Liver (tissue), 9 donors: ENCODE results near the gene SRGAP1. TPM values are rescaled to one million over a fixed set of nuclear protein-coding genes. Genes with fewer than 3 reads are reported as not detected.

Experiments
- DNase-seq: peaks from one replicate; pipeline ENCODE4 v3.0.0-alpha.2; 2017; ENCODE audit warnings: low spot score
- H3K27ac ChIP-seq, 2 donors: one replicate each; pipeline ENCODE4 v1.7.0; 2013; ENCODE audit warnings: inconsistent platforms in 2 of 2, low read length in 2 of 2, control low read depth in 1 of 2, low read depth in 1 of 2, mild to moderate bottlenecking in 1 of 2
- H3K27me3 ChIP-seq, 4 donors: one replicate each; pipeline versions ENCODE4 v1.6.1 to v1.7.0; 2013; ENCODE audit warnings: low read length in 3 of 4, inconsistent platforms in 1 of 4, mild to moderate bottlenecking in 1 of 4, moderate library complexity in 1 of 4; ENCODE audit not compliant: control insufficient read depth in 4 of 4, insufficient read depth in 4 of 4
- H3K36me3 ChIP-seq, 4 donors: one replicate each; pipeline versions ENCODE4 v1.6.1 to v1.7.0; 2013; ENCODE audit warnings: low read length in 3 of 4, mild to moderate bottlenecking in 3 of 4, low read depth in 1 of 4, moderate library complexity in 1 of 4; ENCODE audit not compliant: control insufficient read depth in 4 of 4, insufficient read depth in 3 of 4
- H3K4me1 ChIP-seq, 4 donors: one replicate each; pipeline versions ENCODE4 v1.6.1 to v1.7.0; 2013; ENCODE audit warnings: low read length in 3 of 4, mild to moderate bottlenecking in 3 of 4, moderate library complexity in 1 of 4; ENCODE audit not compliant: control insufficient read depth in 4 of 4, insufficient read depth in 4 of 4
- H3K4me3 ChIP-seq, 3 donors: one replicate each; pipeline versions ENCODE4 v1.6.1 to v1.7.0; 2013; ENCODE audit warnings: low read length in 3 of 3, control low read depth in 1 of 3, low read depth in 1 of 3, mild to moderate bottlenecking in 1 of 3
- H3K9ac ChIP-seq, 2 donors: one replicate each; pipeline ENCODE4 v1.7.0; 2013; ENCODE audit warnings: low read length in 2 of 2, mild to moderate bottlenecking in 2 of 2, moderate library complexity in 2 of 2, control low read depth in 1 of 2, low read depth in 1 of 2
- H3K9me3 ChIP-seq, 4 donors: one replicate each; pipeline versions ENCODE4 v1.6.1 to v1.7.0; 2013; ENCODE audit warnings: low read length in 3 of 4; ENCODE audit not compliant: control insufficient read depth in 4 of 4
- EGR1 ChIP-seq, 2 donors: IDR thresholded peaks; 2 replicates each; pipeline ENCODE4 v1.6.1; 2016 to 2018; ENCODE audit warnings: antibody characterized with exemption in 2 of 2, low read depth in 2 of 2
- FOXA1 ChIP-seq: IDR thresholded peaks from 2 replicates; pipeline ENCODE4 v1.6.1; 2016; ENCODE audit warnings: antibody characterized with exemption
- FOXA2 ChIP-seq: IDR thresholded peaks from 2 replicates; pipeline ENCODE4 v1.6.1; 2016; ENCODE audit warnings: antibody characterized with exemption
- GABPA ChIP-seq, 2 donors: IDR thresholded peaks in 1 of 2; conservative IDR thresholded peaks in 1 of 2; 2 replicates each; pipeline ENCODE4 v1.6.1; 2016; ENCODE audit warnings: antibody characterized with exemption in 2 of 2, mild to moderate bottlenecking in 1 of 2, moderate library complexity in 1 of 2
- HNF4A ChIP-seq, 2 donors: conservative IDR thresholded peaks; 2 replicates each; pipeline ENCODE4 v1.6.1; 2016; ENCODE audit warnings: antibody characterized with exemption in 2 of 2, mild to moderate bottlenecking in 2 of 2
- HNF4G ChIP-seq: IDR thresholded peaks from 2 replicates; pipeline ENCODE4 v1.6.1; 2016; ENCODE audit warnings: antibody characterized with exemption
- JUND ChIP-seq, 2 donors: IDR thresholded peaks; 2 replicates each; pipeline ENCODE4 v1.6.1; 2016; ENCODE audit warnings: antibody characterized with exemption in 2 of 2
- NR2F2 ChIP-seq: IDR thresholded peaks from 2 replicates; pipeline ENCODE4 v1.6.1; 2016; ENCODE audit warnings: antibody characterized with exemption
- RAD21 ChIP-seq, 2 donors: IDR thresholded peaks; 2 replicates each; pipeline ENCODE4 v1.6.1; 2016; ENCODE audit warnings: antibody characterized with exemption in 2 of 2, mild to moderate bottlenecking in 2 of 2
- RXRA ChIP-seq, 2 donors: IDR thresholded peaks; 2 replicates each; pipeline ENCODE4 v1.6.1; 2017 to 2018; ENCODE audit warnings: antibody characterized with exemption in 2 of 2, mild to moderate bottlenecking in 1 of 2
- SP1 ChIP-seq: IDR thresholded peaks from 2 replicates; pipeline ENCODE4 v1.6.1; 2018; ENCODE audit warnings: antibody characterized with exemption, mild to moderate bottlenecking
- TAF1 ChIP-seq: conservative IDR thresholded peaks from 2 replicates; pipeline ENCODE4 v1.6.1; 2016; ENCODE audit warnings: antibody characterized with exemption, mild to moderate bottlenecking
- YY1 ChIP-seq: IDR thresholded peaks from 2 replicates; pipeline ENCODE4 v1.6.1; 2016; ENCODE audit warnings: antibody characterized with exemption, mild to moderate bottlenecking
- WGBS: extraction: QIAGEN DNeasy Blood & Tissue Kit; methylation state at CpG from one replicate; pipeline ENCODE4 v1.1.7; 2013; 5-methylcytosine and 5-hydroxymethylcytosine counted together
- polyA plus RNA-seq, 2 donors: library from polyadenylated mRNA; stranded (reverse) in 1 of 2; unstranded in 1 of 2; fragments of 200-250 nt in 1 of 2; fragments of >200 nt in 1 of 2; fragmentation: Nextera tagmentation in 1 of 2; extraction: Ambion mirVana in 1 of 2; gene quantifications; one replicate each; pipeline versions ENCODE4 v1.2.1 to v1.2.3, GENCODE V29; 2013 to 2015
- total RNA-seq, 2 donors: library from RNA; depleted of rRNA; stranded (reverse); fragments of >200 nt; gene quantifications; one replicate each; pipeline ENCODE4 v1.2.3, GENCODE V29; 2014
- TF ChIP-seq, protein P1 (sequence below): IDR thresholded peaks from 2 replicates; pipeline ENCODE4 v1.6.1; 2016; ENCODE audit warnings: antibody characterized with exemption
- TF ChIP-seq, protein P2 (sequence below): fragments of 150-350 bp; IDR thresholded peaks from 2 replicates; pipeline ENCODE4 v1.5.1; 2017; ENCODE audit warnings: improper control_type of control experiment, low read depth, low read length; ENCODE audit not compliant: missing input control
- TF ChIP-seq, protein P3 (sequence below): IDR thresholded peaks from 2 replicates; pipeline ENCODE4 v1.6.1; 2016; ENCODE audit warnings: antibody characterized with exemption, mild to moderate bottlenecking
- TF ChIP-seq, protein P4 (sequence below): IDR thresholded peaks from 2 replicates; pipeline ENCODE4 v1.6.1; 2016; ENCODE audit warnings: antibody characterized with exemption
- donor health status: healthy.
- donor health status: healthy.
- donor health status: healthy.
- donor health status: healthy.
- donor health status: healthy.

The SRGAP1 gene
- total and polyA plus RNA-seq, 4 donors = 0.28 to 1.3 (median 0.85) TPM

DNA sequence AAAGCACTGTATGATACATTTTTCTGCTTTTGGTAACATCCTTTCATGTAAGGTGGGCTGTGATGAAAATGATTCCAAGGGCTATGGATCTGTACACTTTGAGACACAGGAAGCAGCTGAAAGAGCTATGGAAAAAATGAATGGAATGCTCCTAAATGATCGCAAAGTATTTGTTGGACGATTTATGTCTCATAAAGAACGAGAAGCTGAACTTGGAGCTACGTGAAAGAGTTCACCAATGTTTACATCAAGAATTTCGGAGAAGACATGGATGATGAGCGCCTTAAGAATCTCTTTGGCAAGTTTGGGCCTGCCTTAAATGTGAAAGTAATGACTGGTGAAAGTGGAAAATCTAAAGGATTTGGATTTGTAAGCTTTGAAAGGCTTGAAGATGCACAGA lies 22.1 kb upstream of the SRGAP1 start:
- Histone ChIP-seq H3K4me1 (peaks cover 0 to 7% (median under 1%) of the 10 kb centered on the region in 4 donors), H3K36me3 (no peaks in the 10 kb centered on the region), H3K9me3 (no peaks in the 10 kb centered on the region), H3K27ac (no peak overlapping the region), H3K9ac (no peak overlapping the region), H3K4me3 (no peak overlapping the region), H3K27me3 (no peaks in the 10 kb centered on the region)
- TF ChIP-seq YY1 = no peak
- TF ChIP-seq FOXA1 = no peak
- TF ChIP-seq HNF4G = no peak
- TF ChIP-seq RAD21 (IDR thresholded peaks at IDR 0.05) = no peak
- TF ChIP-seq, protein P1, sequence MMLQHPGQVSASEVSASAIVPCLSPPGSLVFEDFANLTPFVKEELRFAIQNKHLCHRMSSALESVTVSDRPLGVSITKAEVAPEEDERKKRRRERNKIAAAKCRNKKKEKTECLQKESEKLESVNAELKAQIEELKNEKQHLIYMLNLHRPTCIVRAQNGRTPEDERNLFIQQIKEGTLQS = no peak
- no peak for TF ChIP-seq JUND (IDR thresholded peaks at IDR 0.05)
- TF ChIP-seq, protein P2, sequence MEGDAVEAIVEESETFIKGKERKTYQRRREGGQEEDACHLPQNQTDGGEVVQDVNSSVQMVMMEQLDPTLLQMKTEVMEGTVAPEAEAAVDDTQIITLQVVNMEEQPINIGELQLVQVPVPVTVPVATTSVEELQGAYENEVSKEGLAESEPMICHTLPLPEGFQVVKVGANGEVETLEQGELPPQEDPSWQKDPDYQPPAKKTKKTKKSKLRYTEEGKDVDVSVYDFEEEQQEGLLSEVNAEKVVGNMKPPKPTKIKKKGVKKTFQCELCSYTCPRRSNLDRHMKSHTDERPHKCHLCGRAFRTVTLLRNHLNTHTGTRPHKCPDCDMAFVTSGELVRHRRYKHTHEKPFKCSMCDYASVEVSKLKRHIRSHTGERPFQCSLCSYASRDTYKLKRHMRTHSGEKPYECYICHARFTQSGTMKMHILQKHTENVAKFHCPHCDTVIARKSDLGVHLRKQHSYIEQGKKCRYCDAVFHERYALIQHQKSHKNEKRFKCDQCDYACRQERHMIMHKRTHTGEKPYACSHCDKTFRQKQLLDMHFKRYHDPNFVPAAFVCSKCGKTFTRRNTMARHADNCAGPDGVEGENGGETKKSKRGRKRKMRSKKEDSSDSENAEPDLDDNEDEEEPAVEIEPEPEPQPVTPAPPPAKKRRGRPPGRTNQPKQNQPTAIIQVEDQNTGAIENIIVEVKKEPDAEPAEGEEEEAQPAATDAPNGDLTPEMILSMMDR = no peak
- TF ChIP-seq HNF4A (conservative IDR thresholded peaks at IDR 0.05) = no peak
- no peak for TF ChIP-seq NR2F2
- no peak for TF ChIP-seq GABPA (IDR thresholded peaks at IDR 0.05 in 1 of 2, conservative IDR thresholded peaks at IDR 0.05 in 1 of 2)
- TF ChIP-seq, protein P3, sequence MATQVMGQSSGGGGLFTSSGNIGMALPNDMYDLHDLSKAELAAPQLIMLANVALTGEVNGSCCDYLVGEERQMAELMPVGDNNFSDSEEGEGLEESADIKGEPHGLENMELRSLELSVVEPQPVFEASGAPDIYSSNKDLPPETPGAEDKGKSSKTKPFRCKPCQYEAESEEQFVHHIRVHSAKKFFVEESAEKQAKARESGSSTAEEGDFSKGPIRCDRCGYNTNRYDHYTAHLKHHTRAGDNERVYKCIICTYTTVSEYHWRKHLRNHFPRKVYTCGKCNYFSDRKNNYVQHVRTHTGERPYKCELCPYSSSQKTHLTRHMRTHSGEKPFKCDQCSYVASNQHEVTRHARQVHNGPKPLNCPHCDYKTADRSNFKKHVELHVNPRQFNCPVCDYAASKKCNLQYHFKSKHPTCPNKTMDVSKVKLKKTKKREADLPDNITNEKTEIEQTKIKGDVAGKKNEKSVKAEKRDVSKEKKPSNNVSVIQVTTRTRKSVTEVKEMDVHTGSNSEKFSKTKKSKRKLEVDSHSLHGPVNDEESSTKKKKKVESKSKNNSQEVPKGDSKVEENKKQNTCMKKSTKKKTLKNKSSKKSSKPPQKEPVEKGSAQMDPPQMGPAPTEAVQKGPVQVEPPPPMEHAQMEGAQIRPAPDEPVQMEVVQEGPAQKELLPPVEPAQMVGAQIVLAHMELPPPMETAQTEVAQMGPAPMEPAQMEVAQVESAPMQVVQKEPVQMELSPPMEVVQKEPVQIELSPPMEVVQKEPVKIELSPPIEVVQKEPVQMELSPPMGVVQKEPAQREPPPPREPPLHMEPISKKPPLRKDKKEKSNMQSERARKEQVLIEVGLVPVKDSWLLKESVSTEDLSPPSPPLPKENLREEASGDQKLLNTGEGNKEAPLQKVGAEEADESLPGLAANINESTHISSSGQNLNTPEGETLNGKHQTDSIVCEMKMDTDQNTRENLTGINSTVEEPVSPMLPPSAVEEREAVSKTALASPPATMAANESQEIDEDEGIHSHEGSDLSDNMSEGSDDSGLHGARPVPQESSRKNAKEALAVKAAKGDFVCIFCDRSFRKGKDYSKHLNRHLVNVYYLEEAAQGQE = no peak
- TF ChIP-seq FOXA2 = no peak
- no peak for TF ChIP-seq EGR1 (IDR thresholded peaks at IDR 0.05; ENCODE audit: low read depth in 2 of 2)
- WGBS = 83% methylated on average over 6 of the region's 6 CpGs
- DNase-seq = no peak

DNA sequence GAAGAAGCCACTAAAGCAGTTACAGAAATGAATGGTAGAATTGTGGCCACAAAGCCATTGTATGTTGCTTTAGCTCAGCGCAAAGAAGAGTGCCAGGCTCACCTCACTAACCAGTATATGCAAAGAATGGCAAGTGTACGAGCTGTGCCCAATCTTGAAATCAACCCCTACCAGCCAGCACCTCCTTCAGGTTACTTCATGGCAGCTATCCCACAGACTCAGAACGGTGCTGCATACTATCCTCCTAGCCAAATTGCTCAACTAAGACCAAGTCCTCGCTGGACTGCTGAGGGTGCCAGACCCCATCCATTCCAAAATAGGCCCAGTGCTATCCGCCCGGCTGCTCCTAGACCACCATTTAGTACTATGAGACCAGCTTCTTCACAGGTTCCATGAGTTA lies 21.5 kb upstream of the SRGAP1 start:
- no peaks in the 10 kb centered on the region for H3K9me3 ChIP-seq
- no peaks in the 10 kb centered on the region for H3K36me3 ChIP-seq
- WGBS = 90% methylated on average over 6 of the region's 6 CpGs
- peaks cover 0 to 7% (median under 1%) of the 10 kb centered on the region in 4 donors for H3K4me1 ChIP-seq
- no peak overlapping the region for H3K4me3 ChIP-seq
- no peaks in the 10 kb centered on the region for H3K27me3 ChIP-seq
- no peak for DNase-seq
- no peak overlapping the region for H3K9ac ChIP-seq
- no peak overlapping the region for H3K27ac ChIP-seq
- TF ChIP-seq, protein P1 = no peak
- TF ChIP-seq RAD21 (IDR thresholded peaks at IDR 0.05) (no peak), EGR1 (IDR thresholded peaks at IDR 0.05; ENCODE audit: low read depth in 2 of 2) (no peak), HNF4A (conservative IDR thresholded peaks at IDR 0.05) (no peak), NR2F2 (no peak), RXRA (IDR thresholded peaks at IDR 0.05) (no peak), SP1 (no peak), TAF1 (no peak), JUND (IDR thresholded peaks at IDR 0.05) (no peak), GABPA (IDR thresholded peaks at IDR 0.05 in 1 of 2, conservative IDR thresholded peaks at IDR 0.05 in 1 of 2) (no peak), YY1 (no peak)
- TF ChIP-seq, protein P4, sequence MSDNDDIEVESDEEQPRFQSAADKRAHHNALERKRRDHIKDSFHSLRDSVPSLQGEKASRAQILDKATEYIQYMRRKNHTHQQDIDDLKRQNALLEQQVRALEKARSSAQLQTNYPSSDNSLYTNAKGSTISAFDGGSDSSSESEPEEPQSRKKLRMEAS = no peak
- TF ChIP-seq, protein P2 = no peak
- TF ChIP-seq, protein P3 = no peak
